ENCODE data around the gene BARD1.
"Not testable (repeated sequence)": the region's sequence is repeated elsewhere in the genome, so short reads cannot be mapped to it uniquely, and the experiment has no call there.

Gene BARD1

GRCh38 chr2:214730800-214731407 lies 78.6 kb downstream of the BARD1 start:
- TF ChIP-seq OSR1 (CRISPR knock-in tag; IDR thresholded peaks at IDR 0.05) (no peak), ISL1 (CRISPR knock-in tag; IDR thresholded peaks at IDR 0.05) (no peak)
- no peak; the same call in 2 of the 3 replicates for ATAC-seq

- TF ChIP-seq ZFP30 (CRISPR knock-in tag; IDR thresholded peaks at IDR 0.05) = no peak
- no peak for TF ChIP-seq SNAI2 (CRISPR knock-in tag; IDR thresholded peaks at IDR 0.05)
- TF ChIP-seq ZNF565 (CRISPR knock-in tag; conservative IDR thresholded peaks at IDR 0.05; ENCODE audit: low read depth) = no peak
- no peak for TF ChIP-seq OSR1 (CRISPR knock-in tag; IDR thresholded peaks at IDR 0.05)
- no peak for TF ChIP-seq TCF4 (CRISPR knock-in tag; IDR thresholded peaks at IDR 0.05; ENCODE audit: borderline replicate concordance)
- TF ChIP-seq TSHZ2 (CRISPR knock-in tag; IDR thresholded peaks at IDR 0.05) = no peak
- no peak for ATAC-seq
Measured at GRCh38 chr2:214730248-214730647, 79.2 kb downstream of the BARD1 start.

GRCh38 chr2:214724741-214725140 lies 84.7 kb downstream of the BARD1 start:
- TF ChIP-seq CSRNP3 (CRISPR knock-in tag; IDR thresholded peaks at IDR 0.05) (no peak), SNAI2 (CRISPR knock-in tag; IDR thresholded peaks at IDR 0.05) (no peak), TCF4 (CRISPR knock-in tag; IDR thresholded peaks at IDR 0.05; ENCODE audit: borderline replicate concordance) (no peak), CREB5 (CRISPR knock-in tag; IDR thresholded peaks at IDR 0.05; ENCODE audit: low read depth) (no peak), BACH2 (CRISPR knock-in tag; IDR thresholded peaks at IDR 0.05; ENCODE audit: borderline replicate concordance) (no peak), GLIS3 (CRISPR knock-in tag; IDR thresholded peaks at IDR 0.05) (no peak), ZFP3 (CRISPR knock-in tag; IDR thresholded peaks at IDR 0.05) (no peak)

GRCh38 chr2:214717837-214718236 lies 91.6 kb downstream of the BARD1 start:
- ATAC-seq = not testable (repeated sequence)

More at GRCh38 chr2:214724741-214725140, 84.7 kb downstream of the BARD1 start:
- ATAC-seq = no peak

GRCh38 chr2:214716811-214717560 lies 92.5 kb downstream of the BARD1 start:
- no peak for ATAC-seq

More at GRCh38 chr2:214716811-214717560, 92.5 kb downstream of the BARD1 start:
- no peak for TF ChIP-seq CSRNP3 (CRISPR knock-in tag; IDR thresholded peaks at IDR 0.05)
- TF ChIP-seq RARB (CRISPR knock-in tag; IDR thresholded peaks at IDR 0.05) = no peak
- no peak for TF ChIP-seq TOX (CRISPR knock-in tag; IDR thresholded peaks at IDR 0.05; ENCODE audit: borderline replicate concordance)
- TF ChIP-seq ISL1 (CRISPR knock-in tag; IDR thresholded peaks at IDR 0.05) = no peak
- TF ChIP-seq SNAI2 (CRISPR knock-in tag; IDR thresholded peaks at IDR 0.05) = no peak
- no peak for TF ChIP-seq CSDC2 (CRISPR knock-in tag; IDR thresholded peaks at IDR 0.05)
- TF ChIP-seq CREB5 (CRISPR knock-in tag; IDR thresholded peaks at IDR 0.05; ENCODE audit: low read depth) = no peak
- no peak for TF ChIP-seq PPARA (CRISPR knock-in tag; IDR thresholded peaks at IDR 0.05; ENCODE audit: borderline replicate concordance)
